H1 (cell line): ENCODE results near the gene PBX1.

Source experiments
- ATF3 ChIP-seq: IDR thresholded peaks from 2 replicates; pipeline ENCODE4 v1.6.1; 2011; ENCODE audit warnings: low read depth, mild to moderate bottlenecking, low read length; ENCODE audit not compliant: insufficient read depth
- CEBPB ChIP-seq: IDR thresholded peaks from 2 replicates; pipeline ENCODE4 v1.6.1; 2012; ENCODE audit warnings: low read depth, low read length

- TF ChIP-seq ATF3 (no peak), CEBPB (no peak)
These were observed 262.7 kb downstream of the PBX1 start for GRCh38 chr1:164821648-164822047.
